ENCODE measurements around the gene CENPB. TPM values are rescaled to one million over a fixed set of nuclear protein-coding genes. Genes with fewer than 3 reads are reported as not detected.

The CENPB gene
- polyA plus RNA-seq, 1 of the 3 experiments (the other 2 are of a cell fraction) = 41.2 TPM

DNA sequence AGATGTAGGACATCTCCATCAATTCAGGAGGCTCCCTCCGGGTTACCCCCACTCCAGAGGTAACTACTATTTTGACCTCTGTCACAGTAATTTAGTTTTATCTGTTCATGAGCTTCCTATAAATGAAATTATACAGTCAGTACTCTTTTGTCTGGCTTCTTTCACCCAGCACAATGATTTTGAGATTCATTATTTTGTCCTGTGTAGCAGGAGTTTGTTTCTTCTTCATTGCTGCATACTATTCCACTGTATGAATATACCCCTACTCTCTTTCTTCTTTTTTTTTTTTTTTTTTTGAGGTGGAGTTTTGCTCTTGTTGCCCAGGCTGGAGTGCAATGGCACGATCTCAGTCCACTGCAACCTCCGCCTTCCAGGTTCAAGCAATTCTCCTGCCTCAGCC is 22.0 kb upstream of the CENPB start:
- peaks cover 0 to 5% of the 10 kb centered on the region in 2 experiments for H3K36me3 ChIP-seq (replicated peaks in 1 of 2; ENCODE audit: control insufficient read depth in 1 of 2, insufficient read depth in 2 of 2, low read length in 1 of 2)
- no peak overlapping the region for H3K4me3 ChIP-seq (ENCODE audit: low read depth in 2 of 2, low read length in 1 of 2)
- H3K4me1 ChIP-seq (ENCODE audit: control insufficient read depth in 1 of 2, insufficient read depth in 2 of 2, low read depth in 1 of 2, low read length in 1 of 2) = peaks cover 37 to 38% of the 10 kb centered on the region in 2 experiments
- H2AFZ ChIP-seq (ENCODE audit: low read depth) = no peak overlapping the region
- peak overlapping the region; percentile 68; the same call in 1 of the 2 replicates for H3K9ac ChIP-seq
- peak overlapping the region; percentile 93 to 95 for H3K27ac ChIP-seq (ENCODE audit: low read depth in 2 of 2, low read length in 1 of 2)
- POLR2A ChIA-PET = no interaction called here
- CTCF ChIA-PET = interaction anchor here (1.0 to 1.5 kb wide), 2 partner anchors 9 to 92 kb away, joined by 4 read pairs; no protein-coding TSS in a partner anchor
- H3K9me3 ChIP-seq = no peaks in the 10 kb centered on the region
- H3K27me3 ChIP-seq (ENCODE audit: insufficient read depth) = no peaks in the 10 kb centered on the region
- H3K4me2 ChIP-seq = peak overlapping the region; percentile 48; the same call in 1 of the 2 replicates
- peaks cover 58% of the 10 kb centered on the region for H3F3A ChIP-seq (replicated peaks; ENCODE audit: insufficient read depth)
- no peak for DNase-seq
- H4K20me1 ChIP-seq (ENCODE audit: insufficient read depth) = no peaks in the 10 kb centered on the region
- TF ChIP-seq FOXM1 (IDR thresholded peaks at IDR 0.05; ENCODE audit: low read depth) = no peak
- TF ChIP-seq, protein P1, sequence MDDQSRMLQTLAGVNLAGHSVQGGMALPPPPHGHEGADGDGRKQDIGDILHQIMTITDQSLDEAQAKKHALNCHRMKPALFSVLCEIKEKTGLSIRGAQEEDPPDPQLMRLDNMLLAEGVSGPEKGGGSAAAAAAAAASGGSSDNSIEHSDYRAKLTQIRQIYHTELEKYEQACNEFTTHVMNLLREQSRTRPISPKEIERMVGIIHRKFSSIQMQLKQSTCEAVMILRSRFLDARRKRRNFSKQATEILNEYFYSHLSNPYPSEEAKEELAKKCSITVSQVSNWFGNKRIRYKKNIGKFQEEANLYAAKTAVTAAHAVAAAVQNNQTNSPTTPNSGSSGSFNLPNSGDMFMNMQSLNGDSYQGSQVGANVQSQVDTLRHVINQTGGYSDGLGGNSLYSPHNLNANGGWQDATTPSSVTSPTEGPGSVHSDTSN (IDR thresholded peaks at IDR 0.05) = no peak
- TF ChIP-seq, protein P2, sequence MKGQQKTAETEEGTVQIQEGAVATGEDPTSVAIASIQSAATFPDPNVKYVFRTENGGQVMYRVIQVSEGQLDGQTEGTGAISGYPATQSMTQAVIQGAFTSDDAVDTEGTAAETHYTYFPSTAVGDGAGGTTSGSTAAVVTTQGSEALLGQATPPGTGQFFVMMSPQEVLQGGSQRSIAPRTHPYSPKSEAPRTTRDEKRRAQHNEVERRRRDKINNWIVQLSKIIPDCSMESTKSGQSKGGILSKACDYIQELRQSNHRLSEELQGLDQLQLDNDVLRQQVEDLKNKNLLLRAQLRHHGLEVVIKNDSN (IDR thresholded peaks at IDR 0.05; ENCODE audit: borderline replicate concordance, low read depth) = no peak
- TF ChIP-seq MXI1 (IDR thresholded peaks at IDR 0.05; ENCODE audit: low read depth, low read length) = no peak
- TF ChIP-seq, protein P3, sequence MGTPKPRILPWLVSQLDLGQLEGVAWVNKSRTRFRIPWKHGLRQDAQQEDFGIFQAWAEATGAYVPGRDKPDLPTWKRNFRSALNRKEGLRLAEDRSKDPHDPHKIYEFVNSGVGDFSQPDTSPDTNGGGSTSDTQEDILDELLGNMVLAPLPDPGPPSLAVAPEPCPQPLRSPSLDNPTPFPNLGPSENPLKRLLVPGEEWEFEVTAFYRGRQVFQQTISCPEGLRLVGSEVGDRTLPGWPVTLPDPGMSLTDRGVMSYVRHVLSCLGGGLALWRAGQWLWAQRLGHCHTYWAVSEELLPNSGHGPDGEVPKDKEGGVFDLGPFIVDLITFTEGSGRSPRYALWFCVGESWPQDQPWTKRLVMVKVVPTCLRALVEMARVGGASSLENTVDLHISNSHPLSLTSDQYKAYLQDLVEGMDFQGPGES (IDR thresholded peaks at IDR 0.05; ENCODE audit: low read depth, low read length) = no peak
- no peak for TF ChIP-seq SMC3 (IDR thresholded peaks at IDR 0.05; ENCODE audit: low read depth, low read length)
- no peak for TF ChIP-seq NFIC (IDR thresholded peaks at IDR 0.05; ENCODE audit: borderline replicate concordance)
- TF ChIP-seq TEAD4 (IDR thresholded peaks at IDR 0.05; ENCODE audit: borderline replicate concordance, insufficient read depth) = no peak
- TF ChIP-seq TCF12 (IDR thresholded peaks at IDR 0.05) = no peak
- 74% methylated on average over 3 of the region's 3 CpGs for WGBS (ENCODE audit: low lambda C conversion rate)
- no peaks in the 10 kb centered on the region for H3K9me2 ChIP-seq
- peaks cover 20% of the 10 kb centered on the region for H3K79me2 ChIP-seq (ENCODE audit: insufficient read depth)

DNA sequence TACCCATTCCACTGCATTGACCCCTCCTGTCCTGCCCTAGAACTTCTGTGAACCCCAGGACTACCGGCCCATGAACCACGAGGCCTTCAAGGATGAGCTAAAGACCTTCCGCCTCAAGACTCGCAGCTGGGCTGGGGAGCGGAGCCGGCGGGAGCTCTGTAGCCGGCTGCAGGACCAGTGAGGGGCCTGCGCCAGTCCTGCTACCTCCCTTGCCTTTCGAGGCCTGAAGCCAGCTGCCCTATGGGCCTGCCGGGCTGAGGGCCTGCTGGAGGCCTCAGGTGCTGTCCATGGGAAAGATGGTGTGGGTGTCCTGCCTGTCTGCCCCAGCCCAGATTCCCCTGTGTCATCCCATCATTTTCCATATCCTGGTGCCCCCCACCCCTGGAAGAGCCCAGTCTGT is 18.2 kb upstream of the CENPB start:
- H3K9me3 ChIP-seq = no peaks in the 10 kb centered on the region
- H3K9me2 ChIP-seq = no peaks in the 10 kb centered on the region
- H3K27ac ChIP-seq (ENCODE audit: low read depth in 2 of 2, low read length in 1 of 2) = peak overlapping the region; percentile 16 to 93; a peak in 2 of 4 replicates
- 85% methylated on average over 7 of the region's 11 CpGs for whole genome bisulfite sequencing (ENCODE audit: low lambda C conversion rate)
- TF ChIP-seq POLR2AphosphoS5 (IDR thresholded peaks at IDR 0.05; ENCODE audit: low read depth, low read length) = no peak
- no peak for TF ChIP-seq GATA2 (CRISPR knock-in tag; IDR thresholded peaks at IDR 0.05)
- no peak for TF ChIP-seq RCOR1 (IDR thresholded peaks at IDR 0.05; ENCODE audit: low read length)
- TF ChIP-seq GABPA (IDR thresholded peaks at IDR 0.05; ENCODE audit: low read depth) = no peak
- TF ChIP-seq, protein P3 (IDR thresholded peaks at IDR 0.05; ENCODE audit: low read depth, low read length) = no peak
- TF ChIP-seq, protein P1 (IDR thresholded peaks at IDR 0.05) = no peak
- TF ChIP-seq, protein P4, sequence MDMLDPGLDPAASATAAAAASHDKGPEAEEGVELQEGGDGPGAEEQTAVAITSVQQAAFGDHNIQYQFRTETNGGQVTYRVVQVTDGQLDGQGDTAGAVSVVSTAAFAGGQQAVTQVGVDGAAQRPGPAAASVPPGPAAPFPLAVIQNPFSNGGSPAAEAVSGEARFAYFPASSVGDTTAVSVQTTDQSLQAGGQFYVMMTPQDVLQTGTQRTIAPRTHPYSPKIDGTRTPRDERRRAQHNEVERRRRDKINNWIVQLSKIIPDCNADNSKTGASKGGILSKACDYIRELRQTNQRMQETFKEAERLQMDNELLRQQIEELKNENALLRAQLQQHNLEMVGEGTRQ (IDR thresholded peaks at IDR 0.05; ENCODE audit: borderline replicate concordance, low read depth, low read length) = no peak
- no peak for TF ChIP-seq FOXJ3 (CRISPR knock-in tag; IDR thresholded peaks at IDR 0.05)
- no peak for TF ChIP-seq TAF1 (IDR thresholded peaks at IDR 0.05; ENCODE audit: borderline replicate concordance, low read depth, low read length)
- TF ChIP-seq MEF2A (IDR thresholded peaks at IDR 0.05; ENCODE audit: borderline replicate concordance, low read depth) = no peak
- TF ChIP-seq TCF12 (IDR thresholded peaks at IDR 0.05) = no peak
- no peak for TF ChIP-seq NRF1 (IDR thresholded peaks at IDR 0.05; ENCODE audit: low read depth, low read length)
- no peak for TF ChIP-seq YY1 (IDR thresholded peaks at IDR 0.05; ENCODE audit: low read depth)
- TF ChIP-seq FOXM1 (IDR thresholded peaks at IDR 0.05; ENCODE audit: low read depth) = no peak
- TF ChIP-seq, protein P5, sequence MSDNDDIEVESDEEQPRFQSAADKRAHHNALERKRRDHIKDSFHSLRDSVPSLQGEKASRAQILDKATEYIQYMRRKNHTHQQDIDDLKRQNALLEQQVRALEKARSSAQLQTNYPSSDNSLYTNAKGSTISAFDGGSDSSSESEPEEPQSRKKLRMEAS (IDR thresholded peaks at IDR 0.05; ENCODE audit: low read depth) = no peak
- H4K20me1 ChIP-seq (ENCODE audit: insufficient read depth) = no peaks in the 10 kb centered on the region
- ChIA-PET CTCF (interaction anchor here (0.8 to 1.0 kb wide), 2 partner anchors 19 to 23 kb away, joined by 3 to 4 read pairs; partner anchors contain the start of genes CENPB and SPEF1), POLR2A (interaction anchor here (0.8 kb wide), 1 partner anchor 16 kb away, joined by 4 read pairs; the partner anchor contains the start of gene AP5S1)
- H2AFZ ChIP-seq (ENCODE audit: low read depth) = no peak overlapping the region
- no peaks in the 10 kb centered on the region for H3K27me3 ChIP-seq (ENCODE audit: insufficient read depth)
- DNase-seq = no peak
- H3K4me3 ChIP-seq (ENCODE audit: low read depth in 2 of 2, low read length in 1 of 2) = no peak overlapping the region
- peaks cover 21% of the 10 kb centered on the region for H3K79me2 ChIP-seq (ENCODE audit: insufficient read depth)
- H3K36me3 ChIP-seq (replicated peaks in 1 of 2; ENCODE audit: control insufficient read depth in 1 of 2, insufficient read depth in 2 of 2, low read length in 1 of 2) = peaks cover 14 to 36% of the 10 kb centered on the region in 2 experiments
- H3K4me2 ChIP-seq = no peak overlapping the region
- peaks cover 43% of the 10 kb centered on the region for H3F3A ChIP-seq (replicated peaks; ENCODE audit: insufficient read depth)
- H3K4me1 ChIP-seq (ENCODE audit: control insufficient read depth in 1 of 2, insufficient read depth in 2 of 2, low read depth in 1 of 2, low read length in 1 of 2) = peaks cover 27 to 31% of the 10 kb centered on the region in 2 experiments; a peak in 3 of 4 replicates
- H3K9ac ChIP-seq = no peak overlapping the region
